Fibroblast of villous mesenchyme (primary cell): ENCODE results near the gene CYP46A1. TPM values are rescaled to one million over a fixed set of nuclear protein-coding genes. Genes with fewer than 3 reads are reported as not detected.

ENCODE experiments used
- DNase-seq: peaks from one replicate; pipeline ENCODE4 v3.0.0-alpha.2; 2010; ENCODE audit warnings: low read depth
- H3K4me3 ChIP-seq: 2 replicates; pipeline ENCODE4 v1.5.1; 2011; ENCODE audit warnings: low read depth, mild to moderate bottlenecking, low read length
- CTCF ChIP-seq: IDR thresholded peaks from 2 replicates; pipeline ENCODE4 v1.5.1; 2012; ENCODE audit warnings: low read depth, mild to moderate bottlenecking, low read length; ENCODE audit not compliant: insufficient read depth
- total RNA-seq: library from RNA; depleted of rRNA; stranded (reverse); fragments of >200 nt; gene quantifications from 2 replicates; pipeline ENCODE4 v1.2.3, GENCODE V29; 2012

CYP46A1 gene
- total RNA-seq, 1 donor: under 0.01 TPM

GRCh38 chr14:99678198-99678597 lies 5.9 kb upstream of the CYP46A1 start:
- no peak for TF ChIP-seq CTCF
- no peak overlapping the region for H3K4me3 ChIP-seq
- DNase-seq: no peak

- DNase-seq: no peak
- H3K4me3 ChIP-seq: no peak overlapping the region
- no peak for TF ChIP-seq CTCF
These were observed 5.0 kb upstream of the CYP46A1 start for GRCh38 chr14:99679111-99679510.

- H3K4me3 ChIP-seq: no peak overlapping the region
- TF ChIP-seq CTCF: no peak
- no peak for DNase-seq
These were observed 4.6 kb upstream of the CYP46A1 start for GRCh38 chr14:99679543-99679942.

- no peak for TF ChIP-seq CTCF
- H3K4me3 ChIP-seq: no peak overlapping the region
- DNase-seq: no peak
These were observed 4.1 kb upstream of the CYP46A1 start for GRCh38 chr14:99679996-99680395.

GRCh38 chr14:99681101-99681831 lies 2.8 kb upstream of the CYP46A1 start:
- no peak for TF ChIP-seq CTCF
- DNase-seq: no peak
- H3K4me3 ChIP-seq: no peak overlapping the region

- TF ChIP-seq CTCF: no peak
- no peak for DNase-seq
- H3K4me3 ChIP-seq: no peak overlapping the region
These were observed 2.3 kb upstream of the CYP46A1 start for GRCh38 chr14:99681832-99682148.
